Mucosa of descending colon (tissue), 3 donors: Measurements from ENCODE around the gene SCGB3A2. TPM values are rescaled to one million over a fixed set of nuclear protein-coding genes. Genes with fewer than 3 reads are reported as not detected.
A peak's percentile ranks its signal among the peaks of the same experiment; 100 is the strongest.
"Not testable (repeated sequence)": the region's sequence is repeated elsewhere in the genome, so short reads cannot be mapped to it uniquely, and the experiment has no call there.

Source experiments
- ATAC-seq: fragments of 200-7000 bp; cut with Tn5 transposase; one replicate; pipeline ENCODE4 v1.9.1; 2020; ENCODE audit warnings: mild to moderate bottlenecking, moderate library complexity
- DNase-seq, 3 donors: peaks; one replicate each; pipeline ENCODE4 v3.0.0-alpha.2; 2020
- H3K36me3 ChIP-seq: fragments of 200-600 bp; one replicate; pipeline ENCODE4 v1.8.0; 2021; ENCODE audit warnings: low read depth, mild to moderate bottlenecking
- H3K4me1 ChIP-seq: fragments of 200-600 bp; one replicate; pipeline ENCODE4 v1.8.0; 2021; ENCODE audit warnings: low read depth, mild to moderate bottlenecking
- H3K4me3 ChIP-seq: fragments of 200-600 bp; one replicate; pipeline ENCODE4 v1.8.0; 2021; ENCODE audit warnings: mild to moderate bottlenecking
- H3K9me3 ChIP-seq: fragments of 200-600 bp; one replicate; pipeline ENCODE4 v1.8.0; 2021; ENCODE audit warnings: mild to moderate bottlenecking
- CTCF ChIP-seq: fragments of 200-600 bp; IDR thresholded peaks from one replicate; pipeline ENCODE4 v1.8.0; 2022; ENCODE audit warnings: antibody characterized with exemption, mild to moderate bottlenecking
- intact Hi-C, 2 donors: fragments of 100-400 bp; cut with DNase I in 1 of 2; cut with micrococcal nuclease in 1 of 2; formaldehyde crosslinking; loops; one replicate each; pipeline versions ENCODE4 v1.11.0 to v1.11.1; 2022; cut with DNase I, micrococcal nuclease
- total RNA-seq, 3 donors: library from RNA; stranded (reverse); fragmentation: NEBNext Ultra II Directional in 2 of 3; extraction: Animal tissue kit (Norgen Biotek cat#: 25700) in 2 of 3; gene quantifications; one replicate each; pipeline versions ENCODE4 v1.2.1 to v1.2.4, GENCODE V29; 2021 to 2023
- donor health status: DM: no; HTN: no; CAD: no; lungs with moderate emphysema.
- donor health status: DM: no; HTN: no; CAD: no.
- donor health status: DM: no; HTN: yes; CAD: no.

The SCGB3A2 gene
- total RNA-seq, 3 donors from 2014 or later, result not detected

GRCh38 chr5:147863454-147864158, 14.9 kb upstream of the SCGB3A2 start:
- peak; percentile 13 for ATAC-seq
- Histone ChIP-seq H3K4me3 (no peak overlapping the region), H3K36me3 (no peaks in the 10 kb centered on the region), H3K4me1 (peaks cover 9% of the 10 kb centered on the region), H3K9me3 (no peaks in the 10 kb centered on the region)
- TF ChIP-seq CTCF, result no peak
- DNase-seq, result no peak
- intact Hi-C loops, result no loop called here

- Histone ChIP-seq H3K36me3 (no peaks in the 10 kb centered on the region), H3K4me3 (no peak overlapping the region), H3K9me3 (no peaks in the 10 kb centered on the region), H3K4me1 (no peaks in the 10 kb centered on the region)
- DNase-seq (no peak), ATAC-seq (no peak)
- intact Hi-C loops, result no loop called here
- no peak for TF ChIP-seq CTCF
Measured at GRCh38 chr5:147869112-147869511, 9.4 kb upstream of the SCGB3A2 start.

- intact Hi-C loops, H3K4me3 ChIP-seq, H3K36me3 ChIP-seq, H3K4me1 ChIP-seq, H3K9me3 ChIP-seq, DNase-seq, ATAC-seq: not testable (repeated sequence)
Measured at GRCh38 chr5:147869892-147870291, 8.6 kb upstream of the SCGB3A2 start.

GRCh38 chr5:147871980-147872549, 6.4 kb upstream of the SCGB3A2 start:
- DNase-seq, intact Hi-C loops, H3K9me3 ChIP-seq, H3K4me3 ChIP-seq, H3K36me3 ChIP-seq, H3K4me1 ChIP-seq, ATAC-seq: not testable (repeated sequence)

GRCh38 chr5:147872744-147873435, 5.6 kb upstream of the SCGB3A2 start:
- H3K9me3 ChIP-seq, H3K36me3 ChIP-seq, H3K4me1 ChIP-seq, DNase-seq, H3K4me3 ChIP-seq, intact Hi-C loops, ATAC-seq: not testable (repeated sequence)

GRCh38 chr5:147874118-147874875, 4.2 kb upstream of the SCGB3A2 start:
- intact Hi-C loops, DNase-seq, H3K4me1 ChIP-seq, H3K4me3 ChIP-seq, H3K36me3 ChIP-seq, H3K9me3 ChIP-seq, ATAC-seq: not testable (repeated sequence)

- TF ChIP-seq CTCF, result no peak
- DNase-seq (no peak), ATAC-seq (no peak)
- Histone ChIP-seq H3K9me3 (no peaks in the 10 kb centered on the region), H3K4me1 (no peaks in the 10 kb centered on the region), H3K36me3 (no peaks in the 10 kb centered on the region), H3K4me3 (no peak overlapping the region)
- intact Hi-C loops, result no loop called here
Measured at GRCh38 chr5:147874910-147875367, 3.6 kb upstream of the SCGB3A2 start.
